GM18502 (cell line): ENCODE data around the gene LIN9.
"Not testable (repeated sequence)": the region's sequence is repeated elsewhere in the genome, so short reads cannot be mapped to it uniquely, and the experiment has no call there.

Experiments
- ATAC-seq: cut with Tn5 transposase; IDR thresholded peaks from one replicate; pipeline ENCODE4 v1.9.1; 2021; ENCODE audit warnings: mild to moderate bottlenecking; ENCODE audit not compliant: unreplicated experiment, poor library complexity

The LIN9 gene

GRCh38 chr1:226308723-226309397 lies at the start of gene LIN9:
TSS of gene LIN9 (minus strand) at chr1:226309164. CDS start at chr1:226309139, 25 bp downstream.
- ATAC-seq, result peak; percentile 79

- ATAC-seq, result no peak
Observed at GRCh38 chr1:226357416-226357815, 48.5 kb upstream of the LIN9 start.

GRCh38 chr1:226355669-226356551 lies 46.9 kb upstream of the LIN9 start:
- peak; percentile 46 for ATAC-seq

- no peak for ATAC-seq
Observed at GRCh38 chr1:226355016-226355415, 46.1 kb upstream of the LIN9 start.

- ATAC-seq, result no peak
Observed at GRCh38 chr1:226353698-226354525, 44.9 kb upstream of the LIN9 start.

GRCh38 chr1:226351709-226352108 lies 42.7 kb upstream of the LIN9 start:
- no peak for ATAC-seq

- peak; percentile 25 for ATAC-seq
Observed at GRCh38 chr1:226350519-226350865, 41.5 kb upstream of the LIN9 start.

- peak; percentile 70 for ATAC-seq
Observed at GRCh38 chr1:226349801-226350518, 41.0 kb upstream of the LIN9 start.

- no peak for ATAC-seq
Observed at GRCh38 chr1:226349081-226349480, 40.1 kb upstream of the LIN9 start.

GRCh38 chr1:226344441-226345259 lies 35.7 kb upstream of the LIN9 start:
- ATAC-seq, result no peak

- ATAC-seq, result no peak
Observed at GRCh38 chr1:226342656-226343055, 33.7 kb upstream of the LIN9 start.

GRCh38 chr1:226340111-226340510 lies 31.1 kb upstream of the LIN9 start:
- ATAC-seq, result not testable (repeated sequence)

GRCh38 chr1:226337276-226337875 lies 28.4 kb upstream of the LIN9 start:
- ATAC-seq, result no peak

- ATAC-seq, result no peak
Observed at GRCh38 chr1:226335661-226336060, 26.7 kb upstream of the LIN9 start.

GRCh38 chr1:226332947-226333346 lies 24.0 kb upstream of the LIN9 start:
- no peak for ATAC-seq

- ATAC-seq, result no peak
Observed at GRCh38 chr1:226329237-226329636, 20.3 kb upstream of the LIN9 start.

GRCh38 chr1:226327761-226328162 lies 18.8 kb upstream of the LIN9 start:
- no peak for ATAC-seq

- ATAC-seq, result no peak
Observed at GRCh38 chr1:226325178-226325577, 16.2 kb upstream of the LIN9 start.

GRCh38 chr1:226324479-226324878 lies 15.5 kb upstream of the LIN9 start:
- no peak for ATAC-seq
